ENCODE measurements around the gene EDN1.

GRCh38 chr6:12340488-12340818, 50.3 kb downstream of the EDN1 start:
- TF ChIP-seq POLR2A (IDR thresholded peaks at IDR 0.05) (no peak), CTCF (IDR thresholded peaks at IDR 0.05) (no peak)
